GM19351 (cell line): ENCODE results near the gene AGAP3.

Experiments used
- ATAC-seq: cut with Tn5 transposase; IDR thresholded peaks from one replicate; pipeline ENCODE4 v1.9.1; 2021; ENCODE audit warnings: mild to moderate bottlenecking, moderate library complexity; ENCODE audit not compliant: unreplicated experiment

The AGAP3 gene

GRCh38 chr7:151179287-151179860 is 93.1 kb downstream of the AGAP3 start:
- ATAC-seq = no peak

GRCh38 chr7:151179946-151180345 is 93.7 kb downstream of the AGAP3 start:
- ATAC-seq = no peak

GRCh38 chr7:151181011-151181431 is 94.7 kb downstream of the AGAP3 start:
- ATAC-seq = no peak

GRCh38 chr7:151185762-151186639 is 99.7 kb downstream of the AGAP3 start:
- no peak for ATAC-seq

GRCh38 chr7:151186640-151187408 is 100.5 kb downstream of the AGAP3 start, which contains the start of gene ASB10:
Gene ASB10 (minus strand): TSS chr7:151187250. CDS start chr7:151187130, 120 bp downstream.
- no peak for ATAC-seq

- ATAC-seq = no peak
Measured at GRCh38 chr7:151187409-151188251, 101.4 kb downstream of the AGAP3 start.

GRCh38 chr7:151188252-151188542 is 101.9 kb downstream of the AGAP3 start:
- no peak for ATAC-seq

- no peak for ATAC-seq
Measured at GRCh38 chr7:151189038-151189437, 102.8 kb downstream of the AGAP3 start.

- no peak for ATAC-seq
Measured at GRCh38 chr7:151191544-151191943, 105.3 kb downstream of the AGAP3 start.

GRCh38 chr7:151192002-151192539 is 105.8 kb downstream of the AGAP3 start:
- no peak for ATAC-seq

GRCh38 chr7:151193203-151193978 is 107.1 kb downstream of the AGAP3 start:
- ATAC-seq = no peak
